Suppressor macrophage treated with lipopolysaccharide for 4 hours (primary cell): ENCODE results near the gene KDM2A.
"Not testable (repeated sequence)": the region's sequence is repeated elsewhere in the genome, so short reads cannot be mapped to it uniquely, and the experiment has no call there.

Experiments
- DNase-seq: peaks from one replicate; pipeline ENCODE4 v3.0.0-alpha.2; 2020

The KDM2A gene

DNA sequence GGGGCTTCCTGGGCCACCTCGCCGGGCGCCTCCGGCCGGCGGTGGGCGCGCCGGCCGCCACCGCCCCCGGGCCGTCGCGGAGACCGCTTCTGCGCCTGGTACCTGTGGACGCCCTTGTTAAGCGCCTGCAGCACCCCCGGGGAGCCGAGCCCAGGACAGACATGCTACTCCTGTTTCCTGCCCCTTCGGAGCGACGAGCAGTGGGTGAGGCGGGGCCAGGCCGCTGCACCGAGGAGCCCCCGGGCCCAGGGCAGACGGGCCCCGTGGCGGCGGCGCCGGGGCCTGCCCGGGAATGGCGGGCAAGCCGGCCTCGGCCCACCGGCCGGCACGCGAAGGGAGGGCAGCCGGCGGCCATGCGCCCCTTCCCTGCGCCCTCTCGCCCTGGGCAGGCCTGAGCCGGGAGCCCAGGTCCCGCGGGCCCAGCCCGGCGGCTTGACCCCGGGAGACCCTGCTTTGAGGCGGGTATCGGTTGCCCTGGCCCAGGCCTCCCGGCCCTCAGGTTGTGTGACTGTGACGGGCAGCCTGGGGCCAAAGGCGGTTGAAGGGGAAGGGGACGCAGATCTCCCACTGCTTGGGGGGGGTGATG, 789 bp upstream of the KDM2A start:
- DNase-seq = no peak

DNA sequence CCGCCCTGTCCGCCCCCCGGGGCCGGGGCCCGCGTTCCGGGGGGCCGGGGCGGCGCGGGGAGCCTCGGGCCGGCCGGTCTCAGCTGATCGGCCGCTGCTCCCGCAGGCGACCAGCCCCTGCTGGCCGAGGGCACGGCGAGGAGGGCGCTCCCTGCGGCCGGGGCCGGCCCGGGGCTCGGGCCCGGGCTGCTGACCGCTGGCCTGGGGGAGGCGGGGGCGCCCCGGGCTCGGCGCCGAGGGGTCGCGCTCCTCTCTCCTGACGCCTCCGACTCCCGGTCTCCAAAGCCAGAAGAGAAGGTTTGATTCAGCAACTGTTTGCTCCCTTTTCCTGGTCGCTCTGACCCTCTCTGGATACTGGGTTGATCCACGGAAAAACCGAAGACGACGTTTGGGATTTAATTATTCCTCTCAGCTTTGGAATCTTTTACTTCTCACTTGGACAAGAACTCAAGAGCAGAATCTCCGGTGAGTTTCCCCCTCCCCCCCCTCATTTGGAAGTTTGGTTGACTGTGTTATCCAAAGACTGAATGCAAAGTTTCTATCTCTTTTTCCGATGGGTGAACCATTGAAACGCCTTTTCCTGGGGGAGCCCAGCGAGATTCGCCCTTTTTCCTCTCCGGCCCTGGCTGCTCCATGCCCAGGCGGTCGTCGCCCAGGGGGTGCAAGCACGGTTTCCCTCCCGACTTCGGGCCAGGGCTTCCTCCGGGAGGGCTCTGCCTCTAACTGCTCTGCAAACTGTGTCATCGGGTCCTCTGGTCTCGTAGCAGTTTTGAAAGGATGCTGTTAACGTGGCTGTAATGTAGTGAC, 725 bp downstream of the KDM2A start:
- DNase-seq = peak; percentile 49

DNA sequence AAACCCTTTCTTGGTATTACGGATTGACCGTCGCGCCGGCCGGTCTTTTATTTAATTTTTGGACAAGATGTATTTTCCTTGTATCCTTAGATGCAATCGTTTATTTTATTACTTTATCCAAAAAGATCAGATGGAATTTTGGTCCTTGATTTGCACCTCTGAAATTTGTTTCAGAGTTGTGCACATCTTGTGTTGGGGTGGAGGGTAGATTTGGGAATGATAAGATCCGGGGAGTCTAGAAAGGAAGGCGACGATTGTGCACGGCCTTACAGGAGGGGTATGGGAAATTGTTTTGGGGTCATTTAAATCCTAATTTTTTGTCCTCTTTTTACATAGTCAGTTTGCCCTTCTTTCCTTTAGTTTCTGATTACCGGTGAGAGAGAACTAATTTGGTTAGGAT, 1.4 kb downstream of the KDM2A start:
- DNase-seq = no peak

DNA sequence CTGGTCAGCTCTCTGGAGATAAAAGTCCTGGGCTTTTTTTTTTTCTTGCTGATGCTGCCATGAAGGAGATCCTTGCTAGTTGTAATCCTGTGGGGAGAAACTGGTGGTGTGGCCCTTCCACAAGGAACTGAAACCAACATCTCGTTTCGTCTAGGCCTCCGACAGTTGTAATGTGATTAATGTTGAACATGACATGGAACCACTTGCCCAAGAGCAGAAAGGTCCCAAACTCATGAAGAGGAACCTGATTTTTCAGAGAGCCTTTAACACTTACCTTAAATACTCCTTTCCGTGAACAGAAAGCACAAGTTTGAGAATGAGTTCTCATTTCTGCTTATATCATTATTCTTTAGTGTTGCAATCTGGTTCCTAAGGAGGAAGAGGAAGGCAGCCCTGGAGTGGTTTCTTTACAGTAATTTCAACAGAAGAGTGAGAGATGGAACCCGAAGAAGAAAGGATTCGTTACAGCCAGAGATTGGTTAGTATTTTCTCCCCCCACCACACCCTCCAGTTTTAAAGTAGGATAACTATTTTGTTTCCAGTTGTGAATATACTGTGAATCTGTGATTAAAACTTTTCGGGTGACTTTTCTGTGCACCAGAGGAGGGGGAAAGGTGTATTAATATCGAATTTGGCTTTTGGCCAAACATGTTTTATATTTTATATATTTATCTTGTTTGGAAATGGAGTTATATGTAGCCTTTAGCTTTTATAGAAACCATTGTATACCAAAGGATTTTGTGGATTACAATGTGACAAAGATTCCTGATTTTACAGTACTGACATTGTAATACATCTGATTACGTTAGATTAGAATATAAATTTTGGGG, 2.0 kb downstream of the KDM2A start:
- peak; percentile 95 for DNase-seq

DNA sequence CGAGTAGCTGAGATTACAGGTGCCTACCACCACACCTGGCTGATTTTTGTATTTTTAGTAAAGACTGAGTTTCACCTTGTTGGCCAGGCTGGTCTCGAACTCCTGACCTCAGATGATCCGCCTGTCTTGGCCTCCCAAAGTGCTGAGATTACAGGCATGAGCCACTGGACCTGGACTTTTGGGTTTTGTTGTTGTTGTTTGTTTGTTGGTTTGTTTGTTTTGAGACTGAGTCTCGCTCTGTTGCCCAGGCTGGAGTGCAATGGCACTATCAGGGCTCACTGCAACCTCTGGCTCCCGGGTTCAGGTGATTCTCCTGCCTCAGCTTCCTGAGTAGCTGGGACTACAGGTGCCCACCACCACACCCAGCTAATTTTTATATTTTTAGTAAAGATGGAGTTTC, 4.7 kb downstream of the KDM2A start:
- DNase-seq = not testable (repeated sequence)

DNA sequence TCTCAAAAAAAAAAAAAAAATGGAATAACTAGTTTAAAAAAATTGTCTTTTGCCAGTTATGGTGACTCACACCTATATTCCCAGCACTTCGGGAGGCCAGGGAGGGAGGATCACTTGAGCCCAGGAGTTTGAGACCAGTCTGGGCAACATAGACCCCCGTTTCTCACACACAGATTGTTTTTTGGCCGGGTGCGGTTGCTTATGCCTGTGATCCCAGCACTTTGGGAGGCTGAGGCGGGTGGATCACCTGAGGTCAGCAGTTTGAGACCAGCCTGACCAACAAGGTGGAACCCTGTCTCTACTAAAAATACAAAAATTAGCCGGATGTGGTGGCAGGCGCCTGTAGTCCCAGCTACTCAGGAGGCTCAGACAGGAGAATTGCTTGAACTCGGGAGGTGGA, 7.2 kb downstream of the KDM2A start:
- not testable (repeated sequence) for DNase-seq

DNA sequence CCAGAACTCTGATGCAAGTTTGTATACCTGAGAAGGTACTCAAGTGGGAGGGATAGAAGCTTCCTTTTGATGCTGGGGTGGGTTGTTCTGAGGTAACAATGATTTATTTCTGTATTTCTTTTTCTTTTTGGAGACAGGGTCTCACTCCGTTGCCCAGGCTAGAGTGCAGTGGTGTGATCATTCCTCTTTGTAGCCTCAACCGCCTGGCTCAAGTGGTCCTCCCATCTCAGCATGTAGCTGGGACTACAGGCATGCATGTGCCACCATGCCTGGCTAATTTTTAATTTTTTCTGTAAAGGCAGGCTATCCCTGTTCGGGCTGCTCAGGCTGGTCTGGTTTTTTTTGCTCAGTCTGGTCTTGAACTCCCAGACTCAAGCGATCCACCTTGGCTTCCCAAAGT, 7.9 kb downstream of the KDM2A start:
- DNase-seq = no peak

DNA sequence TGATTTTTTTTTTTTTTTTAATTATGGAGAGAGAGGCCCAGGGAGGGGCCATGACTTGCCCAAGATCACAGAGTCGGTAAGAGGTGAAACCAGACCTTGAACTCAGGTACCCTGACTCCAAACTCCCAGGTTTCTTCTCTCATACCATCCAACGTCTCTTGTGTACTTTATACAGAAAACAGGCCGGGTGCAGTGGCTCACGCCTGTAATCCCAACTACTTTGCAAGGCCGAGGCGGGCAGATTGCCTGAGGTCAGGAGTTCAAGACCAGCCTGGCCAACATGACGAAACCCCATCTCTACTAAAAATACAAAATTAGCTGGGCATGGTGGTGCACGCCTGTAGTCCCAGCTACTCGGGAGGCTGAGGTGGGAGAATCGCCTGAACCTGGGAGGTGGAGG, 11.8 kb downstream of the KDM2A start:
- not testable (repeated sequence) for DNase-seq

DNA sequence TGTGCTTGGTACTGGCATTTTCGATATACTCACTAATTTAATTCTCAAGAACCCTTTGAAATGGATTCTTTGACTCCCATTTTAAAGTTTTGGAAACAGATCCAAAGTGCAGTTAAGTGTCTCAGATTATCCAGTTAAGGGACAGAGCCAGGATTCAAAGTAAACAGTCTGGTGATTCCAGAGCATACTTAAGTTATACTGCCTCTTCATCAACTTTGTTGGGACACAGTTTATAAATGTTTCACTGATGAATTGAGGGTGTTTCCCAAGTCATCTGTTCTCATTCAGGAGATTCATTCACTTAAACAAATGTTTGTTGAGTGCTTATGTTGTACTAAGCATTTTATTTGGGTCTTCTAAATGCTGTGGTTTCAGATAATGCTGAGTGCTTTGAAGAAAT, 17.1 kb downstream of the KDM2A start:
- no peak for DNase-seq

DNA sequence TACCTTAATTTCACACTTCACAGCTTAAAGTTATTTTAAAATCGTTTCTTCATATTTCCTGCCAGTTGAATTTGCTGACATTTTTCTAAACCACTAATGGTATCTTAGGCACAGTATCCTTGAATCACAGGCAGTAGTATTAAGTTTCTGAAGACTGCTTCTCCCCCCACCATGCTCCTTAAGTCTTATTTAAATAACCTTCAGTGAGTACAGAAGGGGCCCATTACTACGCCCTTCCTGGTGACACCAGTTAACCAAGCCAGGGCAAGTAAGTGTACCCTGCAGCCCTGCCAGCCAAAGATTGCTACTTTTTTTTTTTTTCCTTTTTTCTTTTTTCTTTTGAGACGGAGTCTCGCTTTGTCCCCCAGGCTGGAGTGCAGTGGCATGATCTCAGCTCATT, 19.9 kb downstream of the KDM2A start:
- no peak for DNase-seq

DNA sequence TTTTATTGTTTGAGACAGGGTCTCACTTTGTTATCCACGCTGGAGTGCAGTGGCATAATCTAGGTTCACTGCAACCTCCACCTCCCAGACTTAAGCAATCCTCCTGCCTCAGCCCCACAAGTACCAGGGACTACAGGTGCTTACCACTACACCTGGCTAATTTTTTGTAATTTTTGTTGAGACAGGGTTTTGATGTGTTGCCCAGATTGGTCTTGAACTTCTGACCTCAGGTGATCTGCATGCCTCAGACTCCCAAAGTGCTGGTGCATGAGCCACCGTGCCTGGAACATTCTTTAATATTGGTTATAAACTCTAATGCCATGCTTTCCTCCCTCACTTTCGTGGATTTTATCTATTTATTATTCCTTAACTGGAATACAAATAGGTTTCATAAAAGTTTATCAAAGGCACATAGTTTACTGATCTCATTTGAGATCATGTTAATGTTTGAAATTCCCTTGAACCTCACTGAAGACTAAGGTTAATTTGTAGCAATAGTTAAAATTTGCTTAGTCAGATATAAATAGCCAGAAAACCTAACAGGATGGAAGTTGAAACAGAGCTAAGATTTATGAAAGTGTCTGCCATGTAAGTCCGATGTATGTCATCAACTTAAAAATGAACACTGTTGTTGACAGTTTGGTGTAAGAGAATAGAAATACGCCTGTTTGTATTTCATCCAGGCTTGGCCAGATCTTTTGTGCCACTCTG, 27.6 kb downstream of the KDM2A start:
- DNase-seq = no peak

DNA sequence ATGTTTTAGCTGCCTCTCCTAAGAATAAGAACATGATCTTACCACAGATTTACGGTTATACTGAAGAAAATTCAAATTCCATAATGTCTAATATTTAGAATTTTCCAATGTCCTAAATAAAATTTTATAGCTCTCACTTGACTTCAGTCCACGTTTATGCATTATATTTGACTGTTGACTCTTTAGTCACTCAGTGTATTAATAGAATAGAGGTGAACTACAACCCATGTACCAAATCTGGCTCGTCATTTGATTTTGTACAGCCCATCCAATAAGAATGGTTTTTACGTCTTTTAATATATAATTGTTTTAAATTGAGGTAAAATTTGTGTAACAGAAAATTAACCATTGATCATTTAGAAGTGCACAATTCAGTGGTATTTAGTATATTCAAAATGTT, 34.9 kb downstream of the KDM2A start:
- no peak for DNase-seq

DNA sequence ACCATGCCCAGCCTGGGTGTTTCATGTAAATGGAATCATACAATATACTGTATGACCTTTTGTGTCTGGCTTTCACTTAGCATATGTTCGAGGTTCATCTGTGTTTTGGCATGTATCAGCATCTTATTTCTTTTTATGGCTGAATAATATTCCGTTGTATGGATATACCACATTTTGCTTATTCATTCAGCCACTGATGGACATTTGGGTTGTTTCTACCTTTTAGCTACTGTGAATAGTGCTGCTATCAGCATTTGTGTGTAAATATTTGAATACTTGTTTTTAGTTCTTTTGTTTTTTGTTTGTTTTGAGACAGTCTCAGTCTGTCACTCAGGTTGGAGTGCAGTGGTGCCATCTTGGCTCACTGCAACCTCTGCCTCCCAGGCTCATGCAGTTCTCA, 35.7 kb downstream of the KDM2A start:
- no peak for DNase-seq

DNA sequence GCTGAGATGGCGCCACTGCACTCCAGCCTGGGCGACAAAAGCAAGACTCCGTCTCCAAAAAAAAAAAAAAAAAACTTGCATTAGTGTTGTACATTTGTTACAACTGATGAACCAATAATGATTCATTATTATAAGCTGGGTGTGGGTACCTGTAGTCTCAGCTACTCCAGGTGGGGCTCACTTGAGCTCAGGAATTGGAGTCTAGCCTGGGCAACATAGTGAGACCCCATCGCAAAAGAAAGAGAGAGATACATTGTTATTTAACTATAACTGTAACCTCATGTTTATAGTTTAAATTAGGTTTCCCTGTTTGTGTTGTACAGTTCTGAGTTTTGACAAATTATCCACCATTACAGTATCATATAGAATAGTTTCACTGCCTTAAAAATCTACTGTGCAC, 38.6 kb downstream of the KDM2A start:
- no peak for DNase-seq

DNA sequence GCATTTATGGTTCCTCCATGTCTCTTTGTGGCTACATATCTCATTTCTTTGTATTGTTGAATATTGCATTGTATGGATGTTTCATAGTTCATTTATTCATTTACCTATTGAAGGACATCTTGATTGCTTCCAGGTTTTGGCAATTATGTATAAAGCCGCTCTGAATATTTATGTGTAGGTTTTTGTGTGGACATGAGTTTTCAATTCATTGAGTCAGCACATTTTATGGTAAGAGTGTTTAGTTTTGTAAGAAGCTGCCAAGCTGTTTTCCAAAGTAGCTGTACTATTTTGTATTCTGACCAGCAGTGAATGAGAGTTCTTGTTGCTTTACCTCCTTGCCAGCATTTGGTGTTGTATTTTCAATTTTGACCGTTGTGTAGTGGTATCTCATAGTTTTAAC, 39.2 kb downstream of the KDM2A start:
- DNase-seq = no peak

DNA sequence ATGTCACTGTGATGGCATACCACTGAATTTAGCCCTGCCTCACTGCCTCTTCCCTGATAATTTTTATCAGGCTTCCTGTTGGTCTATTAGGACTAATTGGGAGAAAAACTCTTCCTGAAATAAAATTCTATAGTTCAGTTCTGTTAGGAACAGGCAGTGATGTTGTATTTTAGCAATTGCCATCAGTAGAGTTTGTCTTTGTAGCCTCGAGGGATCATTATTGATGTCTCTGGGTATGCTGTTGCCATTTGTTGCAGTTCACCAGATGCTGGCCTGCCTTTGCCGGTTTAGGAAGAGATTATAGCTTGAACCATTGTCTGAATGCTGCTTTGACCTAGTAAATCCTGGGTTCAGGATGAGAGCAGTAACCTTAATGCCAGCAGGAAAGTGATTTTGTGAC, 41.0 kb downstream of the KDM2A start:
- no peak for DNase-seq

DNA sequence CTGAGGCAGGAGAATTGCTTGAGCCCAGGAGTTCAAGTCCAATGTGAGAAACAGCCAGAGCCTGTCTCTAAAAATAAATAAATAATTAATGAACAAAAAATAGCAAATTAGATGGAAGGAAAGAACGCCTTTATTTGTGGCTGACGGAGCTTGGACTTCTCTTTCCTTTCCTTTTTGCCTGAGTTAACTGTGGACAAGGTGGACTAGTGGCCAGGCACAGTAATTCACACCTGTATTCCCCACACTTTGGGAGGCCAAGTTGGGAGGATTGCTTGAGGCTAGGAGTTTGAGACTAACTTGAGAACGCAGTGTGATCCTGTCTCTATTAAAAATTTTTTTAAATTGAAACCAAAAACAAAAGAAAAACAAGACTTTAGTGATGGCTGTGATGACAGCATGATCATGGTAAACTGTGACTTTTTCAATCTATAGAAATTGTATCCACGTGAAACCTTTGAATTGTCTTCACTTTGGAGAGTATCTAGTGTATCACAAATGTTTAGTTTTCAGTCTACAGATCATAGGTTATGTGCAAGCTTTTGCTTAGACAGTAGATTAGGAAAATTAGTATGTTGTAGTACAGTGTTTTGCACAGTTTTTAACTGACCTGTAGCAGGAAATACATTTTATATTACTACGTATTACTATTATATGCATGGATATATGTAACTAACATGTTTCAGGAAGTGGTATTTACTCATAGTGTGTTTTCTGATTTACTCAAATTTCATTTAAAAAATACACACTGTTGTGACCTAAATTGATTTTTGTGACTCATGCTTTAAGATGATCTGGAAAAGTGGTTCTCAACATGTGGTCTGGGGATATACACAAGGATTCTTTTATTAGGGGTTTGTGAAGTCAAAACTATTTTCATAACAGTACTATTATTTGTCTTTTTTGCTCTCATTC, 42.1 kb downstream of the KDM2A start:
- peak; percentile 19 for DNase-seq

DNA sequence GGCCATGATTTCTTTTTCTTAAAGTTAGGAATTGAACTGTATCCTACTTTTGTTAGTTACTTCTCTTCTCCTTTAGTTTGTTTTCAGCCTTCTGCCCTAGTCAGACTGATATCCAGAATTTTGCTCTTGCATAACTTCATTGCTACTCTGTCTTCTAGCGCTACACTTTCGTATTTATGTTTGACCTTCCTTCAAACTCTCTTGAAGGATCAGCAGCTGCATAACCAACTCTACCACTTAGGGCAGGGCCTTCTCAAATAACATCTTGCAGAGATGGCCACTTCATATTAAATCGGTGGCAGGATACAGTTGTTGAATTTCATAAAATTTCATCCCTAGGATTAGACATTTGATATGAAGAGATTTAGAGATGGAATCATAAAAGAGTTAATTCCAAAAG, 43.9 kb downstream of the KDM2A start:
- no peak for DNase-seq

DNA sequence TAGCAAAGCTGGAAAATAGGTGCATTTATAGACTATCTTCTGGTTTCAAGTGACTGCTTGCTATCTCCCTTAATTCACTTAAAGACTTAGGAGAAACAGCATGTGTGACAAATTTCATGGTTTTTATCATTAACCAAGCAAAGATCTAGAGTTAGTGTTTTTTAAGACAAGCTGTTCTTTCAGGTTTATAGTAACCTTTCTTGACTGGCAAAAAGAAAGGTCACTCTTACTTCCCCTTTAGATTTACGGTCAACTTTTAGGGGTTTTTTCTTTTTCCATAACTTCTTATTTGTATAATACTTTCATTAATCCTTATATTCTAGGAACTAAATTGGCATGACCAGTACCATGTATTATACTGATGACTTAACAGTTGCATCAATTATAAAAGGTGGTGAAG, 46.6 kb downstream of the KDM2A start:
- peak; percentile 43 for DNase-seq

DNA sequence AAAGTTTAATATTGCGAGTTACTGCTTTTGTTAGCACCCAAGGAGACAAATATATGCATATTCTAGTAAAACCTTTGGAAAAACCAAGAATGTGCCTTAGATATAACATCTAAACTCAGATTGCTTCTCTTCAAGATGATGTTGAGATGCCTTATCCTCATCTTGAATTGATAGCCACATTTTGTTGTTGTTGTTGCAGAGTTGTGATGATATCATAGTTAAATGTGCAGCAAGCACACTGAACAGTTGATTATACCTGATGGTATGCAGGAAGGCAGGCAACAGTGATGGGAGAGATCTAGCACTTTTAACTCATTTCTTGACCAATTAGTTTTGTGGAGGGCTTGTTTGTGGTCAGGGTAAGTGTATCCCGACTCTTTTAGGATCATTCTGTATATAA, 48.0 kb downstream of the KDM2A start:
- DNase-seq = no peak

DNA sequence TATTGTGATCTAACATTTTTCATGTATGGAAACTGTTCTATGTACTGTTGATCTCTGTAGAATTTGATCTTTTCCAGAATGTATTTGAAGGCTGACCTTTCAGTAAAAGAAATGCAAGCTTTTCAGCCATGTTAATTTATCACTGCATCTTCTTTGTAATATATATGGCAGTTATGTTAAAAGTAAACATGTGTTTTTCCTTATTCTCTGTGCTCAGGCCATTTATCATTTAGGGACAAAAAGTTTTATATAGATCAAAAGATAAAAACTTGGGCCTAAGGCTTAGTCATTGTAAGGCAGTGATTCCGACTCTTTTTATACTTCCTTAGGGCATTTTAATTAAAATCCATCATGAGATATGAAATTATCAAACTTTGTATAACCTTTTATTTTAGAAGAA, 48.7 kb downstream of the KDM2A start:
- no peak for DNase-seq

DNA sequence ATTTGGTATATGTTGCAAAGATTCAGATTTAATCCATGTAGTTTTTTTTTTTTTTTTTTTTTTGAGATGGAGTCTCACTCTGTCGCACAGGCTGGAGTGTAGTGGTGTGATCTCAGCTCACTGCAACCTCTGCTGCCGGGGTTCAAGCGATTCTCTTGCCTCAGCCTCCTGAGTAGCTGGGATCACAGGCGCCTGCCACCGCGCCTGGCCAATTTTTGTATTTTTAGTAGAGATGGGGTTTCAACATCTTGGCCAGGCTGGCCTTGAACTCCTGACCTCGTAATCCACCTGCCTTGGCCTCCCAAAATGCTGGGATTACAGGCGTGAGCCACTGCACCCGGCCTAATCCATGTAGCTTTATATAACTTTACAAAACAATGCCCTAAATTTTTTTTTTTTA, 49.8 kb downstream of the KDM2A start:
- DNase-seq = not testable (repeated sequence)
